CD8-positive, alpha-beta memory T cell (primary cell): Measurements from ENCODE around the gene IFT81. TPM values are rescaled to one million over a fixed set of nuclear protein-coding genes. Genes with fewer than 3 reads are reported as not detected.

Experiments used
- CTCF ChIA-PET: fragments of 350-600 bp; sonication (Branson Sonifier 250); formaldehyde crosslinking; loops from one replicate; lab custom pipeline; 2021; ENCODE audit warnings: antibody characterized with exemption; lab: Charles Lee
- POLR2A ChIA-PET: fragments of 350-600 bp; sonication (Branson Sonifier 250); formaldehyde crosslinking; loops from one replicate; lab custom pipeline; 2021; ENCODE audit warnings: antibody characterized with exemption; lab: Charles Lee
- DNase-seq, 5 donors: peaks; one replicate each; pipeline versions ENCODE4 v3.0.0 to v3.0.0-alpha.2; 2020 to 2022; ENCODE audit warnings: mixed read lengths in 1 of 5
- H3K27ac ChIP-seq: one replicate; pipeline ENCODE4 v1.7.0; 2013; ENCODE audit warnings: low read depth, mild to moderate bottlenecking, low read length, moderate library complexity
- H3K27me3 ChIP-seq: 2 replicates; pipeline ENCODE4 v1.7.0; 2013; ENCODE audit warnings: low read length, mild to moderate bottlenecking; ENCODE audit not compliant: insufficient read depth, poor library complexity, severe bottlenecking
- H3K36me3 ChIP-seq: 2 replicates; pipeline ENCODE4 v1.7.0; 2013; ENCODE audit warnings: mild to moderate bottlenecking, low read length, moderate library complexity; ENCODE audit not compliant: insufficient read depth
- H3K4me1 ChIP-seq: 2 replicates; pipeline ENCODE4 v1.7.0; 2013; ENCODE audit warnings: mild to moderate bottlenecking, low read length, moderate library complexity; ENCODE audit not compliant: insufficient read depth
- H3K4me3 ChIP-seq: 2 replicates; pipeline ENCODE4 v1.7.0; 2013; ENCODE audit warnings: mild to moderate bottlenecking, low read length
- H3K9me3 ChIP-seq: 2 replicates; pipeline ENCODE4 v1.7.0; 2013; ENCODE audit warnings: mild to moderate bottlenecking, low read length
- H3K27ac Mint-ChIP-seq, 8 donors: one replicate each; pipeline ENCODE4 v1.8.0; 2020 to 2021; ENCODE audit warnings: mixed read lengths in 8 of 8, mild to moderate bottlenecking in 6 of 8, inconsistent platforms in 3 of 8, moderate library complexity in 3 of 8
- H3K27me3 Mint-ChIP-seq, 2 donors: one replicate each; pipeline ENCODE4 v1.8.0; 2020 to 2021; ENCODE audit warnings: mixed read lengths in 2 of 2, mild to moderate bottlenecking in 1 of 2, moderate library complexity in 1 of 2
- H3K36me3 Mint-ChIP-seq, 3 donors: one replicate each; pipeline ENCODE4 v1.8.0; 2020 to 2021; ENCODE audit warnings: mixed read lengths in 3 of 3, inconsistent platforms in 1 of 3, mild to moderate bottlenecking in 1 of 3
- H3K4me1 Mint-ChIP-seq, 3 donors: one replicate each; pipeline ENCODE4 v1.8.0; 2020 to 2021; ENCODE audit warnings: mixed read lengths in 3 of 3, inconsistent platforms in 1 of 3, mild to moderate bottlenecking in 1 of 3
- H3K4me3 Mint-ChIP-seq, 7 donors: one replicate each; pipeline ENCODE4 v1.8.0; 2020 to 2021; ENCODE audit warnings: mixed read lengths in 7 of 7, mild to moderate bottlenecking in 6 of 7, moderate library complexity in 4 of 7, inconsistent platforms in 2 of 7
- H3K9me3 Mint-ChIP-seq, 5 donors: one replicate each; pipeline ENCODE4 v1.8.0; 2020 to 2022; ENCODE audit warnings: mixed read lengths in 5 of 5, mild to moderate bottlenecking in 3 of 5, moderate library complexity in 2 of 5, inconsistent platforms in 1 of 5
- polyA plus RNA-seq: library from polyadenylated mRNA; unstranded; fragments of 300-500 nt; fragmentation: Illumina TruSeq; gene quantifications from one replicate; pipeline ENCODE4 v1.2.3, GENCODE V29; 2021
- total RNA-seq, 2 experiments: library from RNA; stranded (reverse); gene quantifications; one replicate each; pipeline ENCODE4 v1.2.3, GENCODE V29; 2021

The IFT81 gene
- total and polyA plus RNA-seq, 3 experiments from 2014 or later, result 0.35 to 4.5 (median 3.7) TPM

DNA sequence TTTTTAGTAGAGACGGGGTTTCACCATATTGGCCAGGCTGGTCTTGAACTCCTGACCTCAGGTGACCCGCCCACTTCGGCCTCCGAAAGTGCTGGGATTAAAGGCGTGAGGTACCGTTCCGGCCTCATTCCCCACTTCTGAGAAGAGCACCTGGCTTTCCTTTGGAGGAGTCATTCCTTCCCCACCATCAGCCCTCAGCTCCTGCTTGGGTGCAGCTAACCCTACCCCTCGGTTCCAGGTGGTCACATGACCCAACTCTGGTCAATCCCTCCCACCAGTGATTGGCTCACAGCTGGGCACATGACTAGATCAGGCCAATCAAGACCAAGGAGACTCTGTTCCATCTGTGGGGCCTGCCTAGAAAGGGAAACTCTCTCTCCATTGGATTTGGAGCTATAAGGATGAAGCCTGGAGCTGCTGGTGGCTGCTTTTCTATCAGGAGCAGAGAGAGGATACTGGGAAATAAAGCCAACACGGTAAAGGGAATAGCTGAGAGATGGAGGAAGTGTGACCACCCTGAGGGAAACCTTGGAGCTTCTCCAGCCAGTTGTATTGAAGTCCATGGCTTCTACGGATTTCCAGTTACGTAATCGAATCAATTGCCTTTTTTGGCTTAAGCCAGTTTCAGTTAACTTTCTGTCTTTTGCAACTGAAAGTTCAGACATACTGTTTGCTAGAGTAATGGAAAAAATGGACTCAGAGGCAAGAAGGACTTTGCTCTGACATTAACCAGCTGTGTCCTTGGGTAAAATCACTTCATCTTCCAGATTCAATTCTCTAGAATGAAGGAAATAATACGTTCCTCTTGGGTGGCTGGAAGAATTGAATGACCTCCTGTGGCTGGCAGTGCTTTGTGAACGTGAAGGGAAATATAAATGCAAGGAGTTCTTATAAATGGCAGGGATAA, 19.7 kb upstream of the IFT81 start:
- H3K4me1 ChIP-seq, result no peaks in the 10 kb centered on the region
- CTCF ChIA-PET, result interaction anchor here (1.2 to 3.3 kb wide), 3 partner anchors 10 to 364 kb away, joined by 3 to 12 read pairs (median 4); partner anchors contain the start of gene FAM216A
- POLR2A ChIA-PET, result no interaction called here

DNA sequence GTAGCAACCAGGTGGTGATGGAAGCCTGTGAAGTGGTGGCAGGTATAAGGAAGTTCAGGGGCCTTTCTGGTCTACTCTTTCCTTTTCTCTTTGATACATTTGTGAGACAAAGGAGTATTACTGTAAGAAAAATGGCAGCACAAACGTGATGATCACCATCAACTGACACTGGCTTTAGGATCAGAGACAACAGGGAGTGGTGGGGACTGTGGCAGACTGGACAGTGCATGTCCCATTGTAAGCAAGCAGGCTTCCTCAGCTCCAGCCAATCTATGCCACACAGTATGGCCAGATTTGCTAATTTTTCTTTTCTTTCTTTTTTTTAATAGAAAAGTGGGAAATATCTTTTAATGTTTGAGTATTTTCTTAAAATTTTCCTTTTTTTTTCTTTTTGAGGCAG, 19.0 kb upstream of the IFT81 start:
- Mint-ChIP-seq H3K27me3 (peaks cover 2 to 23% of the 10 kb centered on the region in 2 donors), H3K4me1 (peaks cover 5 to 6% (median 5%) of the 10 kb centered on the region in 3 donors), H3K4me3 (no peak overlapping the region), H3K9me3 (no peaks in the 10 kb centered on the region), H3K27ac (peak overlapping the region in 2 of 8 donors; percentile 4 to 21), H3K36me3 (peaks cover 0 to 7% (median 0%) of the 10 kb centered on the region in 3 donors)
- Histone ChIP-seq H3K36me3 (no peaks in the 10 kb centered on the region), H3K27ac (no peak overlapping the region), H3K4me1 (no peaks in the 10 kb centered on the region), H3K27me3 (no peaks in the 10 kb centered on the region), H3K4me3 (no peak overlapping the region), H3K9me3 (no peaks in the 10 kb centered on the region)
- CTCF ChIA-PET, result interaction anchor here (1.6 to 3.3 kb wide), 2 partner anchors 9 to 326 kb away, joined by 4 to 12 read pairs; no protein-coding TSS in a partner anchor
- no peak for DNase-seq
- POLR2A ChIA-PET, result no interaction called here

More for the DNA sequence above, 19.7 kb upstream of the IFT81 start:
- Mint-ChIP-seq H3K36me3 (peaks cover 0 to 4% (median 0%) of the 10 kb centered on the region in 3 donors), H3K9me3 (no peaks in the 10 kb centered on the region), H3K4me1 (peaks cover 6 to 8% (median 7%) of the 10 kb centered on the region in 3 donors), H3K27me3 (peaks cover 2 to 18% of the 10 kb centered on the region in 2 donors), H3K27ac (peak overlapping the region in 1 of 8 donors; percentile 21), H3K4me3 (no peak overlapping the region)
- Histone ChIP-seq H3K36me3 (no peaks in the 10 kb centered on the region), H3K27ac (no peak overlapping the region), H3K27me3 (no peaks in the 10 kb centered on the region), H3K4me3 (no peak overlapping the region), H3K9me3 (no peaks in the 10 kb centered on the region)
- no peak for DNase-seq

GRCh38 chr12:110105986-110106385, 18.2 kb upstream of the IFT81 start:
- no peaks in the 10 kb centered on the region for H3K9me3 Mint-ChIP-seq
- CTCF ChIA-PET, result interaction anchor here (3.3 kb wide), 1 partner anchor 325 kb away, joined by 12 read pairs; no protein-coding TSS in a partner anchor

DNA sequence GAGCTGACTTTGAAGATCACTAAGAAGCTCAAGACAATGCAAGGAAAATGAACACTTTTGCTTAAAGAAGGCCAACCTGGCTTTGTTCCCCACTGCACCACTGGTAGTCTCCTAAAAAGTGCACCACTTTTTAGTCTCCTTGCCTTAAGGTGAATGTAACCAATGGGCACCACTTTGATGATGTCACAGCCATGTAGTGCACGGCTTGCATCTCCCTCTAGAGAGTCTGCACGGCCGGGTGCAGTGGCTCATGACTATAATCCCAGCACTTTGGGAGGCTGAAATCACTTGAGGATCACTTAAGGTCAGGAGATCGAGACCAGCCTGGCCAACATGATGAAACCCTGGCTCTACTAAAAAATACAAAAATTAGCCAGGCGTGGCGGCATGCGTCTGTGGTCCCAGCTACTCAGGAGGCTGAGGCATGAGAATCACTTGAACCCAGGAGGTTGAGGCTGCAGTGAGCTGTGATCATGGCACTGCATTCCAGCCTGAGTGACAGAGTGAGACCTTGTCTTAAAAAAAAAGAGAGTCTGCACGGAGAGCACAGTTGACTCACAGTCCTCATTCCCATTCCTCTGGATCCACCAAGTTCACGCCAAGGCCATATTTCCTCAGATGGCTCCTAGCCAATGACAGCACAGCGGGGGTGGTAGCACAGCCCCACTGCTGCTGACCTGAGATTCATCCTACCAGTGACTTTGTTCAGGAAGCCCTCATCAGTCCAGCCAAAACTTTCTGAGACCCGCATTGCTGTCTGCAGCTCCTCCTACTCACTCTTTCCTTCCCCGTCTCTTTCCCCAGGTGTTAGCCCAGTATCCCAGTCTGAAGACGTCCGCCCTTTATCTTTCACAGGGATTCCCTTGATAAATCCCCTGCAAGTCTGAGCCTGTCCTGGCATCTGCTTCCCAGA, 16.5 kb upstream of the IFT81 start:
- no peaks in the 10 kb centered on the region for H3K9me3 ChIP-seq
- no peak overlapping the region for H3K27ac Mint-ChIP-seq
- H3K27me3 ChIP-seq, result no peaks in the 10 kb centered on the region
- peaks cover 2 to 28% of the 10 kb centered on the region in 2 donors for H3K27me3 Mint-ChIP-seq
- no peaks in the 10 kb centered on the region for H3K36me3 ChIP-seq
- H3K27ac ChIP-seq, result no peak overlapping the region
- no peaks in the 10 kb centered on the region for H3K4me1 ChIP-seq
- no peaks in the 10 kb centered on the region for H3K9me3 Mint-ChIP-seq
- peaks cover 0 to 8% (median 0%) of the 10 kb centered on the region in 3 donors for H3K36me3 Mint-ChIP-seq
- no peak overlapping the region for H3K4me3 ChIP-seq
- H3K4me3 Mint-ChIP-seq, result no peak overlapping the region
- no peak for DNase-seq
- POLR2A ChIA-PET, result no interaction called here
- H3K4me1 Mint-ChIP-seq, result no peaks in the 10 kb centered on the region
- CTCF ChIA-PET, result interaction anchor here (1.3 kb wide), 1 partner anchor 324 kb away, joined by 5 read pairs; no protein-coding TSS in a partner anchor

More at GRCh38 chr12:110105986-110106385, 18.2 kb upstream of the IFT81 start:
- POLR2A ChIA-PET, result no interaction called here
- H3K9me3 ChIP-seq, result no peaks in the 10 kb centered on the region
- H3K4me3 Mint-ChIP-seq, result no peak overlapping the region
- no peaks in the 10 kb centered on the region for H3K4me1 ChIP-seq
- H3K36me3 Mint-ChIP-seq, result peaks cover 0 to 8% (median 0%) of the 10 kb centered on the region in 3 donors
- no peak for DNase-seq
- H3K4me1 Mint-ChIP-seq, result no peaks in the 10 kb centered on the region
- H3K4me3 ChIP-seq, result no peak overlapping the region
- H3K27me3 Mint-ChIP-seq, result peaks cover 2 to 25% of the 10 kb centered on the region in 2 donors
- no peaks in the 10 kb centered on the region for H3K36me3 ChIP-seq
- H3K27ac ChIP-seq, result no peak overlapping the region
- H3K27ac Mint-ChIP-seq, result no peak overlapping the region
- no peaks in the 10 kb centered on the region for H3K27me3 ChIP-seq

- Histone ChIP-seq H3K36me3 (no peaks in the 10 kb centered on the region), H3K27ac (no peak overlapping the region), H3K4me3 (no peak overlapping the region), H3K9me3 (no peaks in the 10 kb centered on the region), H3K27me3 (no peaks in the 10 kb centered on the region), H3K4me1 (no peaks in the 10 kb centered on the region)
- no peak for DNase-seq
- peaks cover 5 to 32% of the 10 kb centered on the region in 2 donors for H3K27me3 Mint-ChIP-seq
- CTCF ChIA-PET, result no interaction called here
- POLR2A ChIA-PET, result no interaction called here
- no peaks in the 10 kb centered on the region for H3K9me3 Mint-ChIP-seq
- peaks cover 0 to 8% (median 0%) of the 10 kb centered on the region in 3 donors for H3K36me3 Mint-ChIP-seq
- no peaks in the 10 kb centered on the region for H3K4me1 Mint-ChIP-seq
- no peak overlapping the region for H3K27ac Mint-ChIP-seq
- no peak overlapping the region for H3K4me3 Mint-ChIP-seq
Measured at GRCh38 chr12:110108309-110109036, 15.7 kb upstream of the IFT81 start.

GRCh38 chr12:110109037-110109836, 14.9 kb upstream of the IFT81 start:
- CTCF ChIA-PET, result no interaction called here

More at GRCh38 chr12:110109037-110109836, 14.9 kb upstream of the IFT81 start:
- Histone ChIP-seq H3K4me3 (no peak overlapping the region), H3K9me3 (no peaks in the 10 kb centered on the region), H3K36me3 (no peaks in the 10 kb centered on the region), H3K27me3 (no peaks in the 10 kb centered on the region), H3K27ac (no peak overlapping the region), H3K4me1 (no peaks in the 10 kb centered on the region)
- no peaks in the 10 kb centered on the region for H3K9me3 Mint-ChIP-seq
- no peak overlapping the region for H3K27ac Mint-ChIP-seq
- no peak for DNase-seq
- H3K36me3 Mint-ChIP-seq, result peaks cover 0 to 8% (median 0%) of the 10 kb centered on the region in 3 donors
- no peak overlapping the region for H3K4me3 Mint-ChIP-seq
- POLR2A ChIA-PET, result no interaction called here
- H3K4me1 Mint-ChIP-seq, result no peaks in the 10 kb centered on the region
- H3K27me3 Mint-ChIP-seq, result peaks cover 5 to 38% of the 10 kb centered on the region in 2 donors
